ENCODE data around the gene XPR1. TPM values are rescaled to one million over a fixed set of nuclear protein-coding genes. Genes with fewer than 3 reads are reported as not detected.

The XPR1 gene
- total RNA-seq, 4 donors from 2014 or later, result 15.8 to 26.7 (median 22.8) TPM

GRCh38 chr1:180778782-180779398 is 147.1 kb downstream of the XPR1 start:
- no peak overlapping the region for H3K27ac ChIP-seq (replicated peaks in 1 of 4)
- 84% methylated on average over 1 of the region's 1 CpG for WGBS
- intact Hi-C loops (cut with DNase I), result no loop called here
- DNase-seq (ENCODE audit: extremely low spot score), result no peak
- H3K36me3 ChIP-seq, result no peaks in the 10 kb centered on the region
- no peaks in the 10 kb centered on the region for H3K27me3 ChIP-seq
- no peak for TF ChIP-seq EP300 (IDR thresholded peaks at IDR 0.05)
- TF ChIP-seq, protein P1, sequence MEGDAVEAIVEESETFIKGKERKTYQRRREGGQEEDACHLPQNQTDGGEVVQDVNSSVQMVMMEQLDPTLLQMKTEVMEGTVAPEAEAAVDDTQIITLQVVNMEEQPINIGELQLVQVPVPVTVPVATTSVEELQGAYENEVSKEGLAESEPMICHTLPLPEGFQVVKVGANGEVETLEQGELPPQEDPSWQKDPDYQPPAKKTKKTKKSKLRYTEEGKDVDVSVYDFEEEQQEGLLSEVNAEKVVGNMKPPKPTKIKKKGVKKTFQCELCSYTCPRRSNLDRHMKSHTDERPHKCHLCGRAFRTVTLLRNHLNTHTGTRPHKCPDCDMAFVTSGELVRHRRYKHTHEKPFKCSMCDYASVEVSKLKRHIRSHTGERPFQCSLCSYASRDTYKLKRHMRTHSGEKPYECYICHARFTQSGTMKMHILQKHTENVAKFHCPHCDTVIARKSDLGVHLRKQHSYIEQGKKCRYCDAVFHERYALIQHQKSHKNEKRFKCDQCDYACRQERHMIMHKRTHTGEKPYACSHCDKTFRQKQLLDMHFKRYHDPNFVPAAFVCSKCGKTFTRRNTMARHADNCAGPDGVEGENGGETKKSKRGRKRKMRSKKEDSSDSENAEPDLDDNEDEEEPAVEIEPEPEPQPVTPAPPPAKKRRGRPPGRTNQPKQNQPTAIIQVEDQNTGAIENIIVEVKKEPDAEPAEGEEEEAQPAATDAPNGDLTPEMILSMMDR (IDR thresholded peaks at IDR 0.05), result no peak
- TF ChIP-seq POLR2A (IDR thresholded peaks at IDR 0.05; ENCODE audit: low read depth), result no peak
- no peak for TF ChIP-seq POLR2AphosphoS5 (IDR thresholded peaks at IDR 0.05)
- H3K9me3 ChIP-seq, result no peaks in the 10 kb centered on the region
- H3K4me3 ChIP-seq, result no peak overlapping the region
- H3K4me1 ChIP-seq, result peaks cover 0 to 12% (median 6%) of the 10 kb centered on the region in 4 donors

GRCh38 chr1:180779584-180779983 is 147.8 kb downstream of the XPR1 start:
- no peak for DNase-seq (ENCODE audit: extremely low spot score)
- Histone ChIP-seq H3K4me3 (no peak overlapping the region), H3K27me3 (no peaks in the 10 kb centered on the region), H3K4me1 (peaks cover 0 to 12% (median 6%) of the 10 kb centered on the region in 4 donors), H3K36me3 (no peaks in the 10 kb centered on the region), H3K27ac (replicated peaks in 1 of 4) (no peak overlapping the region), H3K9me3 (no peaks in the 10 kb centered on the region)
- intact Hi-C loops (cut with DNase I), result no loop called here
- TF ChIP-seq, protein P1 (IDR thresholded peaks at IDR 0.05), result no peak
- TF ChIP-seq EP300 (IDR thresholded peaks at IDR 0.05) (no peak), POLR2AphosphoS5 (IDR thresholded peaks at IDR 0.05) (no peak), POLR2A (IDR thresholded peaks at IDR 0.05; ENCODE audit: low read depth) (no peak)
- WGBS, result 93% methylated on average over 3 of the region's 3 CpGs

DNA sequence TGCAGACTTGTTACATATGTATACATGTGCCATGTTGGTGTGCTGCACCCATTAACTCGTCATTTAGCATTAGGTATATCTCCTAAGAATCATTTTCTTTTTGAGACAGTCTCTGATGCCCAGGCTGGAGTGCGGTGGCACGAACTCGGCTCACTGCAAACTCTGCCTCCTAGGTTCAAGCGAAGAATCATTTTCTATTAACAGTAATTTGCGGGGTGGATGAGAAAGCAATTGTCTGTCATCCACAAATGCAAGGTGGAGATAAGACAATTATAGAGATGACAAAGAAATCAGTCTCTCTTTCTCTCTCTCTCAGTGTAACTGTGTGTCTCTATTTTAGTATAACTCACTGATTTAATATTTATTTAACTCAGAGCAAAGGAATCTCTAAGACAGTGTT is 149.9 kb downstream of the XPR1 start:
- no peaks in the 10 kb centered on the region for H3K36me3 ChIP-seq
- intact Hi-C loops (cut with DNase I), result no loop called here

GRCh38 chr1:180785291-180785690 is 153.5 kb downstream of the XPR1 start:
- TF ChIP-seq POLR2AphosphoS5 (IDR thresholded peaks at IDR 0.05) (no peak), EP300 (IDR thresholded peaks at IDR 0.05) (no peak), POLR2A (IDR thresholded peaks at IDR 0.05; ENCODE audit: low read depth) (no peak)
- TF ChIP-seq, protein P1 (IDR thresholded peaks at IDR 0.05), result no peak
- peaks cover 0 to 5% (median 1%) of the 10 kb centered on the region in 4 donors for H3K36me3 ChIP-seq
- 79% methylated on average over 3 of the region's 3 CpGs for WGBS

More for the DNA sequence above, 149.9 kb downstream of the XPR1 start:
- DNase-seq (ENCODE audit: extremely low spot score), result no peak
- Histone ChIP-seq H3K9me3 (no peaks in the 10 kb centered on the region), H3K27ac (replicated peaks in 1 of 4) (no peak overlapping the region), H3K4me3 (no peak overlapping the region), H3K27me3 (no peaks in the 10 kb centered on the region), H3K4me1 (peaks cover 0 to 26% (median 13%) of the 10 kb centered on the region in 4 donors)
- 85% methylated on average over 6 of the region's 6 CpGs for WGBS
- TF ChIP-seq, protein P1 (IDR thresholded peaks at IDR 0.05), result no peak
- TF ChIP-seq POLR2AphosphoS5 (IDR thresholded peaks at IDR 0.05) (no peak), POLR2A (IDR thresholded peaks at IDR 0.05; ENCODE audit: low read depth) (no peak), EP300 (IDR thresholded peaks at IDR 0.05) (no peak)

More at GRCh38 chr1:180785291-180785690, 153.5 kb downstream of the XPR1 start:
- no peak for DNase-seq (ENCODE audit: extremely low spot score)
- H3K9me3 ChIP-seq, result no peaks in the 10 kb centered on the region
- H3K4me1 ChIP-seq, result peaks cover 0 to 26% (median 13%) of the 10 kb centered on the region in 4 donors
- intact Hi-C loops (cut with DNase I), result no loop called here
- H3K27me3 ChIP-seq, result no peaks in the 10 kb centered on the region
- H3K27ac ChIP-seq (replicated peaks in 1 of 4), result no peak overlapping the region
- no peak overlapping the region for H3K4me3 ChIP-seq

Data from esophagus muscularis mucosa (tissue), 4 donors.